ENCODE measurements around the gene CHI3L1.

The CHI3L1 gene

DNA sequence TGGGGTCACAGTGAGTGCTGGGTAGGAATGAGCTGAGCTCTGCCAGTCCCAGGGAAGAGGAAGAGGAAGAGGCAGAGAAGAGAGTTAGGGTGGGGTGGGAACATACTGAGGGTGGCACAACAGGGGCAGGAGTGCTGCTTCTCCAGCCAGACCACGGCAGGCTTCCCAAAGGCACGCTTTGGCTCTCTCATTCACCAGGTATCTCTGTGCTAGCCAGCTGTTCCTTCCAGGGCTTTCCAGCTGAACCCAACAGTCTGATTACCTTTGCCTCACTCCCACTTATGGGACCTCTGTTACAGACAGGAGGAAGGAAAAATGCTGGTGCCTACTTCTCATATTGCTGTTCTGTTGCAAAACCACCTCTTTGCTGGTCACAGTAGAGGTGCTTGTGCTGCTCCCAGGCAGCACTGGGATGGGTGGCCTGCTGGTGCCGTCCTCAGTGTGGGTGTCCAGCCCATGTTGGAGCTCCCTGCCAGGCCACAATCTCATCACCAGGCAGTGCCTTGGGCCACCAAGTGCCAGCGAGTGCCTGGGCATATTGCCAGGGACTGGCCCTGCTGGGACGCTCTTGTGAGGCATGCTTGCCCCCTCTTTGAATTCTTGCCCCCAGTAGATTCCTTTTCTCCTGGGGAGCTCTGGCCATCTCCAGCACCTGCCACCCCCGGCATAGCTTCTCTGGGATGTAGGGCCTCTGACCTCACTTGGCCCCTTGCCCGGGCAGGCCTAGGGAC, 56.8 kb downstream of the CHI3L1 start:
- DNase-seq: no peak

All from T-helper 9 cell (primary cell).